Smooth muscle cell (in vitro differentiated cells): ENCODE measurements around the gene GMIP. TPM values are rescaled to one million over a fixed set of nuclear protein-coding genes. Genes with fewer than 3 reads are reported as not detected.

Source experiments
- DNase-seq: peaks from one replicate; lab custom pipeline; 2025; ENCODE audit not compliant: unreplicated experiment; lab: John Stamatoyannopoulos, UW
- H2AFZ ChIP-seq: fragments of 200-600 bp; sonication (generic); 2 replicates; pipeline ENCODE4 v1.6.0; 2016; ENCODE audit warnings: antibody characterized with exemption, low read depth, mild to moderate bottlenecking
- H3F3A ChIP-seq: fragments of 200-600 bp; sonication (generic); 2 replicates; pipeline ENCODE4 v1.6.0; 2017; ENCODE audit warnings: antibody characterized with exemption, low read depth
- H3K27ac ChIP-seq: fragments of 200-600 bp; sonication (generic); 2 replicates; pipeline ENCODE4 v1.5.1; 2016; ENCODE audit warnings: low read depth, mild to moderate bottlenecking
- H3K27me3 ChIP-seq: fragments of 200-600 bp; sonication (generic); 2 replicates; pipeline ENCODE4 v1.6.1; 2016; ENCODE audit warnings: low read depth, mild to moderate bottlenecking
- H3K36me3 ChIP-seq: fragments of 200-600 bp; sonication (generic); 2 replicates; pipeline ENCODE4 v1.5.1; 2016; ENCODE audit warnings: low read depth
- H3K4me1 ChIP-seq: fragments of 200-600 bp; sonication (generic); 2 replicates; pipeline ENCODE4 v1.5.1; 2016; ENCODE audit warnings: low read depth
- H3K4me2 ChIP-seq: fragments of 200-600 bp; sonication (generic); 2 replicates; pipeline ENCODE4 v1.6.0; 2016; ENCODE audit warnings: mild to moderate bottlenecking
- H3K4me3 ChIP-seq: fragments of 200-600 bp; sonication (generic); 2 replicates; pipeline ENCODE4 v1.5.1; 2016; ENCODE audit warnings: mild to moderate bottlenecking
- H3K79me2 ChIP-seq: fragments of 200-600 bp; sonication (generic); 2 replicates; pipeline ENCODE4 v1.6.0; 2016; ENCODE audit warnings: low read depth, mild to moderate bottlenecking
- H3K9ac ChIP-seq: fragments of 200-600 bp; sonication (generic); 2 replicates; pipeline ENCODE4 v1.6.0; 2016; ENCODE audit warnings: low read depth
- H3K9me3 ChIP-seq: fragments of 200-600 bp; sonication (generic); replicated peaks from 2 replicates; pipeline ENCODE4 v1.5.1; 2016; ENCODE audit warnings: low read depth
- H4K20me1 ChIP-seq: fragments of 200-600 bp; sonication (generic); 2 replicates; pipeline ENCODE4 v1.6.0; 2016; ENCODE audit warnings: low read depth
- WGBS: methylation state at CpG from one replicate; pipeline ENCODE4 v1.1.7; 2016; ENCODE audit warnings: low lambda C conversion rate; 5-methylcytosine and 5-hydroxymethylcytosine counted together
- polyA plus RNA-seq: library from polyadenylated mRNA; unstranded; fragments of >200 nt; fragmentation: Nextera tagmentation; extraction: Ambion mirVana; gene quantifications from 2 replicates; pipeline ENCODE4 v1.2.1, GENCODE V29; 2016
- total RNA-seq: library from RNA; depleted of rRNA; stranded (reverse); fragments of >200 nt; gene quantifications from 2 replicates; pipeline ENCODE4 v1.2.3, GENCODE V29; 2014
- TF ChIP-seq, protein P1 (sequence below): fragments of 200-600 bp; sonication (generic); IDR thresholded peaks from 2 replicates; pipeline ENCODE4 v1.5.1; 2017; ENCODE audit warnings: borderline replicate concordance, mild to moderate bottlenecking, antibody characterized with exemption; ENCODE audit not compliant: insufficient read depth, poor library complexity, severe bottlenecking

GMIP gene
- total and polyA plus RNA-seq, 2 experiments from 2014 or later, result 3.9 to 19.5 TPM

- H3K4me2 ChIP-seq, result no peak overlapping the region
- no peak overlapping the region for H2AFZ ChIP-seq
- no peaks in the 10 kb centered on the region for H3K27me3 ChIP-seq
- no peak overlapping the region for H3K9ac ChIP-seq
- no peaks in the 10 kb centered on the region for H3K4me1 ChIP-seq
- no peaks in the 10 kb centered on the region for H3K36me3 ChIP-seq
- no peak overlapping the region for H3K27ac ChIP-seq
- H3K79me2 ChIP-seq, result peaks cover 3% of the 10 kb centered on the region
- TF ChIP-seq, protein P1, sequence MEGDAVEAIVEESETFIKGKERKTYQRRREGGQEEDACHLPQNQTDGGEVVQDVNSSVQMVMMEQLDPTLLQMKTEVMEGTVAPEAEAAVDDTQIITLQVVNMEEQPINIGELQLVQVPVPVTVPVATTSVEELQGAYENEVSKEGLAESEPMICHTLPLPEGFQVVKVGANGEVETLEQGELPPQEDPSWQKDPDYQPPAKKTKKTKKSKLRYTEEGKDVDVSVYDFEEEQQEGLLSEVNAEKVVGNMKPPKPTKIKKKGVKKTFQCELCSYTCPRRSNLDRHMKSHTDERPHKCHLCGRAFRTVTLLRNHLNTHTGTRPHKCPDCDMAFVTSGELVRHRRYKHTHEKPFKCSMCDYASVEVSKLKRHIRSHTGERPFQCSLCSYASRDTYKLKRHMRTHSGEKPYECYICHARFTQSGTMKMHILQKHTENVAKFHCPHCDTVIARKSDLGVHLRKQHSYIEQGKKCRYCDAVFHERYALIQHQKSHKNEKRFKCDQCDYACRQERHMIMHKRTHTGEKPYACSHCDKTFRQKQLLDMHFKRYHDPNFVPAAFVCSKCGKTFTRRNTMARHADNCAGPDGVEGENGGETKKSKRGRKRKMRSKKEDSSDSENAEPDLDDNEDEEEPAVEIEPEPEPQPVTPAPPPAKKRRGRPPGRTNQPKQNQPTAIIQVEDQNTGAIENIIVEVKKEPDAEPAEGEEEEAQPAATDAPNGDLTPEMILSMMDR, result no peak
- WGBS, result 99% methylated on average over 22 of the region's 22 CpGs
- H3K9me3 ChIP-seq, result no peaks in the 10 kb centered on the region
- H3K4me3 ChIP-seq, result no peak overlapping the region
- H3F3A ChIP-seq, result no peaks in the 10 kb centered on the region
- peaks cover 7% of the 10 kb centered on the region for H4K20me1 ChIP-seq
- no peak for DNase-seq
Measured at GRCh38 chr19:19655051-19655594, 11.7 kb upstream of the GMIP start.

DNA sequence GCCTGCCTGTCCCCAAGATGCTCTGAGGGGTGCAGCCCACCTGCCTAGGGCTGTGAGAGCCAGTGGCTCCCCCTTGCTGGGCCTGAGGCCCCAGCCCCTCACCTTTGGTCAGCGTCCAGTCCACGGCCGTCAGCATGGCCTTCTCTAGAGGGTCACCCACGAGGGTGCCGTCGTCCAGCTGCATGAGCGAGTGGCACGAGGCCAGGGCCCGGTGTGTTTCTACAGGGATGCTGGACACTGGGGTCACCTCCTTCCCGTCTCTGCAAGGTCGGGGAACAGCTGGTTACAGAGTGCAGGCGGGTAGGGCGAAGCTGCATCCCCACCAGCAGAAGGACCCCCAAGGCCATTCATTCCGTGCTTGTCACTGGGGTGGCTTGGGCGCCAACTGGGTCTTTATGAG, 11.0 kb upstream of the GMIP start:
- H3F3A ChIP-seq, result no peaks in the 10 kb centered on the region
- H3K27me3 ChIP-seq, result no peaks in the 10 kb centered on the region
- 96% methylated on average over 12 of the region's 15 CpGs for WGBS
- H3K4me2 ChIP-seq, result no peak overlapping the region
- no peak overlapping the region for H3K4me3 ChIP-seq
- H3K9ac ChIP-seq, result no peak overlapping the region
- H3K79me2 ChIP-seq, result no peaks in the 10 kb centered on the region
- no peak overlapping the region for H3K27ac ChIP-seq
- TF ChIP-seq, protein P1, result no peak
- H2AFZ ChIP-seq, result no peak overlapping the region
- no peaks in the 10 kb centered on the region for H3K9me3 ChIP-seq
- H3K36me3 ChIP-seq, result no peaks in the 10 kb centered on the region
- H4K20me1 ChIP-seq, result peaks cover under 1% of the 10 kb centered on the region
- no peaks in the 10 kb centered on the region for H3K4me1 ChIP-seq
- no peak for DNase-seq

GRCh38 chr19:19653597-19654147, 10.2 kb upstream of the GMIP start:
- Histone ChIP-seq H3F3A (no peaks in the 10 kb centered on the region), H3K4me2 (no peak overlapping the region), H3K27ac (no peak overlapping the region), H3K9me3 (no peaks in the 10 kb centered on the region), H3K4me3 (no peak overlapping the region), H3K36me3 (no peaks in the 10 kb centered on the region), H4K20me1 (no peaks in the 10 kb centered on the region), H3K9ac (no peak overlapping the region), H2AFZ (no peak overlapping the region), H3K4me1 (no peaks in the 10 kb centered on the region), H3K79me2 (no peaks in the 10 kb centered on the region), H3K27me3 (no peaks in the 10 kb centered on the region)
- DNase-seq, result no peak
- WGBS, result 99% methylated on average over 23 of the region's 23 CpGs
- TF ChIP-seq, protein P1, result no peak
